ENCODE measurements around the gene TTLL11.
"Not testable (repeated sequence)": the region's sequence is repeated elsewhere in the genome, so short reads cannot be mapped to it uniquely, and the experiment has no call there.

TTLL11 gene

DNA sequence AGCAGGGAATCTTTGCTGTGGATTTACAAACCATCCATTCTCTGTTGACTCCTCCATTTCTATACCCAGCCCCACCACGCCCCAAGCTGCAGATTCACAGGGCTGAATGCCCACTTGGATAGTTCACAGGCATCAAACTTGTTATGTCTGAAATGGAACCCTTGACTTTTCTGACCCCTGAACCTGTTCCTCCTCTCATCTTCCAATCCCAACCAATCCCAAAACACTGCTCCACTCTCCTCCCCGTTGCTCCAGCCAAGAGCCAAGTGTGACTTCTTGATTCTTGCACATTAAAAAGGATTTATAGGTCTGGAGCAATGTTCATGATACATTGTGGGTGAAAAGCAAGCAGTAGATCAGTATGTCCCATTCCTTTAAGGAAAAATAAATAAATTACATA is 296.0 kb downstream of the TTLL11 start:
- 69% methylated on average over 2 of the region's 2 CpGs for WGBS
- Histone ChIP-seq H3K9ac (ENCODE audit: low read depth, low read length) (no peak overlapping the region), H3K9me3 (ENCODE audit: insufficient read depth, low read depth, low read length) (no peaks in the 10 kb centered on the region), H3K27ac (ENCODE audit: low read depth, low read length) (no peak overlapping the region), H3K4me3 (ENCODE audit: low read length) (no peak overlapping the region), H3K27me3 (ENCODE audit: insufficient read depth, low read length) (no peaks in the 10 kb centered on the region), H3K36me3 (ENCODE audit: insufficient read depth, low read length) (no peaks in the 10 kb centered on the region), H3K4me1 (ENCODE audit: insufficient read depth, low read length) (peaks cover 7% of the 10 kb centered on the region; the same call in 1 of the 2 replicates)

DNA sequence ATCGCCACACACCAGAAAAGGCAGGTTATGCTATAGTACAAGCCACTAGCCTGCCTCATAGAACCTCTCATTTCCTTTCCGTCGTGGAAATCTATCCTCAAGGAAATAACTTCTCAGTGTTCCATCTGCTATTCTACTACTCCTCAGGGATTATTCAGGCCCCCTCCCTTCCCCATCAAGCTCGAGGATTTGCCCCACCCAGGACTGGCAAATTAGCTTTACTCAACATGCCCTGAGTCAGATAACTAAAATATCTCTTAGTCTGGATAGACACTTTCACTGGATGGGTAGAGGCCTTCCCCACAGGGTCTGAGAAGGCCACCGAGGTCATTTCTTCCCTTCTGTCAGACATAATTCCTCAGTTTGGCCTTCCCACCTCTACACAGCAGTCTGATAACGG is 298.8 kb downstream of the TTLL11 start:
- H3K4me1 ChIP-seq (ENCODE audit: insufficient read depth, low read length); H3K36me3 ChIP-seq (ENCODE audit: insufficient read depth, low read length); H3K27ac ChIP-seq (ENCODE audit: low read depth, low read length); H3K9me3 ChIP-seq (ENCODE audit: insufficient read depth, low read depth, low read length); H3K4me3 ChIP-seq (ENCODE audit: low read length); H3K27me3 ChIP-seq (ENCODE audit: insufficient read depth, low read length); H3K9ac ChIP-seq (ENCODE audit: low read depth, low read length): not testable (repeated sequence)
- WGBS: 89% methylated on average over 6 of the region's 6 CpGs

DNA sequence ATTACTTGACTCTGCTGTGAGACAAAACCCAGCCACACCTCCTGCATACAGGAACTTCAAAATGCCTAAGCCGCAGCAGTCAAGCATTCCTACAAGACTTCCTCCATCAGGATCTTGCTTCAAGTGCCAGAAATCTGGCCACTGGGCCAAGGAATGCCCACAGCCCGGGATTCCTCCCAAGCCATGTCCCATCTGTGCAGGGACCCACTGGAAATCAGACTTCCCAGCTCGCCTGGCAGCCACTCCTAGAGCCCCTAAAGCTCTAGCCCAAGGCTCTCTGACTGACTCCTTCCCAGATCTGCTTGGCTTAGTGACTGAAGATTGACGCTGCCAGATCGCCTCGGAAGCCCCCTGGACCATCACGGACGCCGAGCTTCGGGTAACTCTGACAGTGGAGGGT is 300.6 kb downstream of the TTLL11 start:
- H3K4me1 ChIP-seq (ENCODE audit: insufficient read depth, low read length); H3K27ac ChIP-seq (ENCODE audit: low read depth, low read length); H3K36me3 ChIP-seq (ENCODE audit: insufficient read depth, low read length); H3K9me3 ChIP-seq (ENCODE audit: insufficient read depth, low read depth, low read length); H3K9ac ChIP-seq (ENCODE audit: low read depth, low read length); H3K4me3 ChIP-seq (ENCODE audit: low read length); H3K27me3 ChIP-seq (ENCODE audit: insufficient read depth, low read length): not testable (repeated sequence)
- 92% methylated on average over 10 of the region's 10 CpGs for WGBS

DNA sequence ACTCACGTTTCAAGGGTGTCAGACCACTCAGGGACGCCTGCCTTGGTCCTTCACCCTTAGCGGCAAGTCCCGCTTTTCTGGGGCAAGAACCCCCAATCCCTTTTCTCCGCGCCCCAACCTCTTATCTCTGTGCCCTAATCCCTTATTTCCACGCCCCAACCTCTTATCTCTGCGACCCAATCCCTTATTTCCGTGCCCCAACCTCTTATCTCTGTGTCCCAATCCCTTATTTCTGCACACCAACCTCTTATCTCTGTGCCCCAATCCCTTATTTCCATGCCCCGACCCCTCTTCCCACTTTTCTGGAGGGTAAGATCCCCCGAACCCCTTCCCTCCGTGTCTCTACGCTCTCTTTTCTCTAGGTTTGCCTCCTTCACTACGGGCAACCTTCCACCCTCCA is 302.3 kb downstream of the TTLL11 start:
- Histone ChIP-seq H3K4me3 (ENCODE audit: low read length) (no peak overlapping the region), H3K36me3 (ENCODE audit: insufficient read depth, low read length) (no peaks in the 10 kb centered on the region), H3K27me3 (ENCODE audit: insufficient read depth, low read length) (no peaks in the 10 kb centered on the region), H3K9me3 (ENCODE audit: insufficient read depth, low read depth, low read length) (no peaks in the 10 kb centered on the region), H3K9ac (ENCODE audit: low read depth, low read length) (no peak overlapping the region), H3K4me1 (ENCODE audit: insufficient read depth, low read length) (no peaks in the 10 kb centered on the region), H3K27ac (ENCODE audit: low read depth, low read length) (no peak overlapping the region)
- 93% methylated on average over 14 of the region's 14 CpGs for WGBS

GRCh38 chr9:121788686-121789366 is 304.3 kb downstream of the TTLL11 start:
- WGBS: 89% methylated on average over 15 of the region's 15 CpGs
- no peaks in the 10 kb centered on the region for H3K27me3 ChIP-seq (ENCODE audit: insufficient read depth, low read length)
- no peak overlapping the region for H3K27ac ChIP-seq (ENCODE audit: low read depth, low read length)
- H3K4me3 ChIP-seq (ENCODE audit: low read length): no peak overlapping the region
- no peak overlapping the region for H3K9ac ChIP-seq (ENCODE audit: low read depth, low read length)
- no peaks in the 10 kb centered on the region for H3K9me3 ChIP-seq (ENCODE audit: insufficient read depth, low read depth, low read length)
- H3K4me1 ChIP-seq (ENCODE audit: insufficient read depth, low read length): peaks cover 14% of the 10 kb centered on the region
- H3K36me3 ChIP-seq (ENCODE audit: insufficient read depth, low read length): 0 out of 2 replicates have a peak, but pooled peaks cover 4% of the 10 kb centered on the region

- Histone ChIP-seq H3K36me3 (ENCODE audit: insufficient read depth, low read length) (peaks cover 14% of the 10 kb centered on the region), H3K9ac (ENCODE audit: low read depth, low read length) (no peak overlapping the region), H3K4me3 (ENCODE audit: low read length) (no peak overlapping the region), H3K4me1 (ENCODE audit: insufficient read depth, low read length) (peaks cover 21% of the 10 kb centered on the region), H3K9me3 (ENCODE audit: insufficient read depth, low read depth, low read length) (no peaks in the 10 kb centered on the region), H3K27ac (ENCODE audit: low read depth, low read length) (no peak overlapping the region), H3K27me3 (ENCODE audit: insufficient read depth, low read length) (no peaks in the 10 kb centered on the region)
- 81% methylated on average over 8 of the region's 8 CpGs for WGBS
These were observed 306.1 kb downstream of the TTLL11 start for GRCh38 chr9:121786998-121787422.

DNA sequence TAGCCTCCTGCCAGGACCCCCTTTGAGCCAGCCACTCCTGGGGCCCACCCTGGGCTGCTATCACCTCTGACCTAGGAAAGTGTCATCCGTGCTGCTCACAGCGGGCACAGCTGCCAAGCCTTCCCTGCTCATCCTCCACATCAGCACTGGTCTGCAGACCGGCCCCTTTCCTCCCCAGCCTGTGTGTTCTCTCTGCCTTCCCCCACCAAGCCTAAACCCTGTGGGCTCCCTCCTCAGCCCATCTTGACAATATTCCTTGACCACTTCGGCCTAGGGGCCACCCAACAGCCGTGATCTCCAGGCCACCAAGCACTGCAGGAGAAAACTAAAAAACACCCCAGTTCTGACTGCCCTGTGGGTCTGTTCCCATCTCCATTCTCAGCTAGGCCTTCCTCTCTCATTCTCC is 306.6 kb downstream of the TTLL11 start:
- no peak overlapping the region for H3K27ac ChIP-seq (ENCODE audit: low read depth, low read length)
- WGBS: 94% methylated on average over 5 of the region's 5 CpGs
- H3K4me3 ChIP-seq (ENCODE audit: low read length): no peak overlapping the region
- no peaks in the 10 kb centered on the region for H3K27me3 ChIP-seq (ENCODE audit: insufficient read depth, low read length)
- peaks cover 19% of the 10 kb centered on the region for H3K36me3 ChIP-seq (ENCODE audit: insufficient read depth, low read length)
- H3K9me3 ChIP-seq (ENCODE audit: insufficient read depth, low read depth, low read length): no peaks in the 10 kb centered on the region
- peaks cover 21% of the 10 kb centered on the region for H3K4me1 ChIP-seq (ENCODE audit: insufficient read depth, low read length)
- H3K9ac ChIP-seq (ENCODE audit: low read depth, low read length): no peak overlapping the region

- Histone ChIP-seq H3K4me3 (ENCODE audit: low read length) (no peak overlapping the region), H3K9me3 (ENCODE audit: insufficient read depth, low read depth, low read length) (no peaks in the 10 kb centered on the region), H3K36me3 (ENCODE audit: insufficient read depth, low read length) (peaks cover 24% of the 10 kb centered on the region), H3K27ac (ENCODE audit: low read depth, low read length) (no peak overlapping the region), H3K27me3 (ENCODE audit: insufficient read depth, low read length) (no peaks in the 10 kb centered on the region), H3K9ac (ENCODE audit: low read depth, low read length) (no peak overlapping the region), H3K4me1 (ENCODE audit: insufficient read depth, low read length) (peaks cover 21% of the 10 kb centered on the region)
- 91% methylated on average over 11 of the region's 11 CpGs for WGBS
These were observed 307.2 kb downstream of the TTLL11 start for GRCh38 chr9:121785673-121786542.

DNA sequence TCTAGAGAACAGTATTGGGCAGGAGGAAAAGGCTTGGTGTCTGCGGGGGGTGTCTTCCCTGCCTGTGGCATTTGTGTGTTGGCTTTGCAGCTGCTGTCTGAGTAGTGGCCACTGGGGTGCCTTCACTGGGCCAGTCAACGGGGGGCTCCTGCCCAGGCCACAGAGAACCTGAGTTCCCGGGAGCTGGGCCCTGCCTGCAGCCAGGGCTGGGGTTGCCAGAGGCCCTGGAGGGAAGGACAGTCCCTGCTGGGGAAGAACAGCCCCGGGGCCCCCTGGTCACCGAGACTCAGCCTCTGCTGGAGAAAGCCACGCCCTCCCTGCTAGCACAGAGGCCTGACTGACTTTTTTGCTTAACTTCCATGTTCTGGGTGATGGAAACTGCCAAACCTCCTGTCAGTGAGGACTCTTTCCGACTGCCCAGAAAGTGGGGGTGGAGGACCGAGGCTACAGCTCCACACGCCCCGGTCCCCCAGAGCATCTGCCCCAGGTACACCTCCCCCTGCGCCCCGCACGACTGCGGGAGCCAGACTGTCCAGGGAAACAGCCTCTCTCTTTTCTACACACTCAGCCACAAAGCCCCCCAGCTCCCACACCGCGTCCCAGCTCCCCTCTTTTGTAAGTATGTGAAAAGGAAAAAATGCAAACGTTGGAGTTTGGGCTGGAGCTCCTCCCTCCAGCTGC is 308.2 kb downstream of the TTLL11 start:
- no peaks in the 10 kb centered on the region for H3K27me3 ChIP-seq (ENCODE audit: insufficient read depth, low read length)
- no peaks in the 10 kb centered on the region for H3K9me3 ChIP-seq (ENCODE audit: insufficient read depth, low read depth, low read length)
- no peak overlapping the region for H3K4me3 ChIP-seq (ENCODE audit: low read length)
- H3K9ac ChIP-seq (ENCODE audit: low read depth, low read length): no peak overlapping the region
- no peak overlapping the region for H3K27ac ChIP-seq (ENCODE audit: low read depth, low read length)
- WGBS: 76% methylated on average over 17 of the region's 17 CpGs
- H3K4me1 ChIP-seq (ENCODE audit: insufficient read depth, low read length): peaks cover 21% of the 10 kb centered on the region
- H3K36me3 ChIP-seq (ENCODE audit: insufficient read depth, low read length): peaks cover 26% of the 10 kb centered on the region

GRCh38 chr9:121783521-121784507 is 309.3 kb downstream of the TTLL11 start:
- Histone ChIP-seq H3K4me1 (ENCODE audit: insufficient read depth, low read length) (peaks cover 21% of the 10 kb centered on the region), H3K4me3 (ENCODE audit: low read length) (no peak overlapping the region), H3K9me3 (ENCODE audit: insufficient read depth, low read depth, low read length) (no peaks in the 10 kb centered on the region), H3K9ac (ENCODE audit: low read depth, low read length) (0 out of 2 replicates have a peak overlapping the region, but pooled peaks have one; percentile 16), H3K27ac (ENCODE audit: low read depth, low read length) (peak overlapping the region; percentile 52; the same call in 1 of the 2 replicates), H3K27me3 (ENCODE audit: insufficient read depth, low read length) (no peaks in the 10 kb centered on the region), H3K36me3 (ENCODE audit: insufficient read depth, low read length) (peaks cover 27% of the 10 kb centered on the region)
- 68% methylated on average over 26 of the region's 26 CpGs for WGBS
